Activated CD4-positive, alpha-beta memory T cell treated with anti-CD3 and anti-CD28 coated beads, Interleukin-2, amount 10 ng/mL, durations not matched to agents 7 days and 5 days (primary cell): ENCODE data around the gene VSX2. TPM values are rescaled to one million over a fixed set of nuclear protein-coding genes. Genes with fewer than 3 reads are reported as not detected.
A peak's percentile ranks its signal among the peaks of the same experiment; 100 is the strongest.

Experiments used
- CTCF ChIA-PET: fragments of 350-600 bp; sonication (Branson Sonifier 250); formaldehyde crosslinking; loops from one replicate; lab custom pipeline; 2021; ENCODE audit warnings: antibody characterized with exemption, inconsistent platforms; lab: Charles Lee
- POLR2A ChIA-PET: fragments of 350-600 bp; sonication (Branson Sonifier 250); formaldehyde crosslinking; loops from one replicate; lab custom pipeline; 2021; ENCODE audit warnings: antibody characterized with exemption; lab: Charles Lee
- DNase-seq: peaks from one replicate; pipeline ENCODE4 v3.0.0-alpha.2; 2020
- H3K27ac Mint-ChIP-seq: one replicate; pipeline ENCODE4 v1.8.0; 2021; ENCODE audit warnings: mild to moderate bottlenecking, mixed read lengths
- H3K27me3 Mint-ChIP-seq: one replicate; pipeline ENCODE4 v1.8.0; 2021; ENCODE audit warnings: mixed read lengths
- H3K36me3 Mint-ChIP-seq: one replicate; pipeline ENCODE4 v1.8.0; 2021; ENCODE audit warnings: low read depth, mixed read lengths
- H3K4me1 Mint-ChIP-seq: one replicate; pipeline ENCODE4 v1.8.0; 2021; ENCODE audit warnings: mixed read lengths
- H3K4me3 Mint-ChIP-seq: one replicate; pipeline ENCODE4 v1.8.0; 2021; ENCODE audit warnings: mild to moderate bottlenecking, mixed read lengths
- H3K9me3 Mint-ChIP-seq: one replicate; pipeline ENCODE4 v1.8.0; 2021; ENCODE audit warnings: mixed read lengths
- total RNA-seq, 2 experiments: library from RNA; stranded (reverse); gene quantifications; one replicate each; pipeline ENCODE4 v1.2.3, GENCODE V29; 2021

VSX2 gene
- total RNA-seq, 2 experiments from 2014 or later = not detected

- ChIA-PET POLR2A (no interaction called here), CTCF (no interaction called here)
- H3K36me3 Mint-ChIP-seq = no peaks in the 10 kb centered on the region
Observed at GRCh38 chr14:74255281-74255680, 16.0 kb downstream of the VSX2 start.

GRCh38 chr14:74257078-74257940, 18.1 kb downstream of the VSX2 start:
- DNase-seq = peak; percentile 64
- no peaks in the 10 kb centered on the region for H3K9me3 Mint-ChIP-seq
- CTCF ChIA-PET = interaction anchor here (0.5 to 1.4 kb wide), 9 partner anchors 11 to 184 kb away, joined by 3 to 8 read pairs (median 4); no protein-coding TSS in a partner anchor
- peaks cover 8% of the 10 kb centered on the region for H3K4me1 Mint-ChIP-seq
- POLR2A ChIA-PET = no interaction called here
- H3K27ac Mint-ChIP-seq = no peak overlapping the region
- H3K36me3 Mint-ChIP-seq = no peaks in the 10 kb centered on the region
- peak overlapping the region; percentile 71 for H3K4me3 Mint-ChIP-seq
- H3K27me3 Mint-ChIP-seq = peaks cover 19% of the 10 kb centered on the region

More at GRCh38 chr14:74255281-74255680, 16.0 kb downstream of the VSX2 start:
- no peaks in the 10 kb centered on the region for H3K9me3 Mint-ChIP-seq
- H3K4me3 Mint-ChIP-seq = no peak overlapping the region
- no peak overlapping the region for H3K27ac Mint-ChIP-seq
- H3K27me3 Mint-ChIP-seq = peaks cover 27% of the 10 kb centered on the region
- H3K4me1 Mint-ChIP-seq = peaks cover 14% of the 10 kb centered on the region
- no peak for DNase-seq

DNA sequence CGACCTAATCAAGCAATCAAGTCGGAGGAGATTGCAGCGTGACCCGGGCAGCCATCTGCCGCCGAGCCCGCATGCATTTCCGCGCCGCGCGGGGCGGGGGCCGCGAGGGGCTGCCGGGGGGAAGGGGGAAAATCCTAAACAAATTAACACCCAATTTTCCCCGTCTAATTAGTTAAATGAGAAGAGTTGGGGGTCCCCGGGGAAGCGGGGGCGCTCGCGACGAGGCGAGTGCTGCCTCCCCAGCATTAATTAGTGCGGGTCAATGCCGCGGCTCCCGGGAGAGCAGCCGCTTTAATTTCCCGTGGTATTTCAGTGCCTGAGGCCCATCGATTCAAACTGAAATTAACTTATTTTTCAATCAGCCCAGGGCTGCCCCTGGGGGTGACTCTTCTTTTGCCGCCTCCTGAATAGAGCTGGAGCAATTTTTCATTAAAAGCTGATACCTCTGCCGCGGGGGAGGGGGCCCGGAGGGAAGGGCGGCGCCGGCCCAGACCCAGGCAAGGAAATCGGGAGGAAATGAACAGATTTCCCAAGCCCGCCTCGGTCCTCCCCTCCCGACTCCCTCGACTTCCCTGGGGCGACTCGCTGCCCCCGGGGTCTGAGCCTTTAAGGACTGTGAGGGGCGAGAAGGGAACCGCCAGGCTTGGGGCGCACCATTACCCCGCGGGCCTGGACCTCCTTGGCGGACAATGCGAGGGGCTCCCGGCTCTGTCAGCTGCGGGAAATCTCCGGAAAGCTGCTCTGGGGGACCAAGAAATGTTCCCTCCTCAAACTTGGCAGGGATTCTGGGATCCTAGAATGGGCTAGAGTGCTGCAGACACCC, 18.9 kb downstream of the VSX2 start:
- DNase-seq = no peak
- Mint-ChIP-seq H3K4me1 (peaks cover 8% of the 10 kb centered on the region), H3K27me3 (peaks cover 18% of the 10 kb centered on the region), H3K36me3 (no peaks in the 10 kb centered on the region), H3K9me3 (no peaks in the 10 kb centered on the region), H3K27ac (no peak overlapping the region), H3K4me3 (peak overlapping the region; percentile 71)
- ChIA-PET CTCF (interaction anchor here (0.9 to 1.4 kb wide), 6 partner anchors 23 to 214 kb away, joined by 3 to 8 read pairs (median 4); no protein-coding TSS in a partner anchor), POLR2A (interaction anchor here (0.8 to 1.2 kb wide), 2 partner anchors 10 to 44 kb away, joined by 3 read pairs; no protein-coding TSS in a partner anchor)

- H3K4me3 Mint-ChIP-seq = no peak overlapping the region
- peaks cover 8% of the 10 kb centered on the region for H3K4me1 Mint-ChIP-seq
- ChIA-PET POLR2A (interaction anchor here (0.8 to 1.2 kb wide), 2 partner anchors 10 to 44 kb away, joined by 3 read pairs; no protein-coding TSS in a partner anchor), CTCF (interaction anchor here (0.9 to 1.2 kb wide), 4 partner anchors 23 to 214 kb away, joined by 3 to 4 read pairs (median 4); no protein-coding TSS in a partner anchor)
- H3K27ac Mint-ChIP-seq = no peak overlapping the region
- peaks cover 15% of the 10 kb centered on the region for H3K27me3 Mint-ChIP-seq
- no peak for DNase-seq
- no peaks in the 10 kb centered on the region for H3K36me3 Mint-ChIP-seq
- no peaks in the 10 kb centered on the region for H3K9me3 Mint-ChIP-seq
Observed at GRCh38 chr14:74258764-74259035, 19.5 kb downstream of the VSX2 start.

DNA sequence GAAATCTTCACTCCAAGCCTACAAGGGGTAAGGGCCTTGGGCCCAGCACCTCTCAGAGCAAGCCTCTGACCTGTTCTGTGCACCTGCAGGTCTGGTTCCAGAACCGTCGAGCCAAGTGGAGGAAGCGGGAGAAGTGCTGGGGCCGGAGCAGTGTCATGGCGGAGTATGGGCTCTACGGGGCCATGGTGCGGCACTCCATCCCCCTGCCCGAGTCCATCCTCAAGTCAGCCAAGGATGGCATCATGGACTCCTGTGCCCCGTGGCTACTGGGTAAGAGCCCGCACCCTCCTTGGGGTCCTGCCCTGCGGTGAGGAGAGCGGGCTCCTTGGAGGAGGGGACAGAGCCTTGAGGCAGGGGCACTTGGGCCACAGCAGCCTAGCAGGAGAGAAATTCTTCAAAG, 20.3 kb downstream of the VSX2 start:
- H3K9me3 Mint-ChIP-seq = no peaks in the 10 kb centered on the region
- no peak for DNase-seq
- H3K27ac Mint-ChIP-seq = no peak overlapping the region
- H3K27me3 Mint-ChIP-seq = peaks cover 15% of the 10 kb centered on the region
- ChIA-PET POLR2A (interaction anchor here (1.2 kb wide), 1 partner anchor 43 kb away, joined by 3 read pairs; no protein-coding TSS in a partner anchor), CTCF (interaction anchor here (1.1 kb wide), 1 partner anchor 22 kb away, joined by 4 read pairs; no protein-coding TSS in a partner anchor)
- H3K4me3 Mint-ChIP-seq = no peak overlapping the region
- no peaks in the 10 kb centered on the region for H3K36me3 Mint-ChIP-seq
- H3K4me1 Mint-ChIP-seq = peaks cover 8% of the 10 kb centered on the region

- H3K4me3 Mint-ChIP-seq = no peak overlapping the region
- H3K9me3 Mint-ChIP-seq = no peaks in the 10 kb centered on the region
- H3K27ac Mint-ChIP-seq = no peak overlapping the region
- peaks cover 15% of the 10 kb centered on the region for H3K27me3 Mint-ChIP-seq
- no peaks in the 10 kb centered on the region for H3K36me3 Mint-ChIP-seq
- no peak for DNase-seq
- peaks cover 8% of the 10 kb centered on the region for H3K4me1 Mint-ChIP-seq
- ChIA-PET CTCF (no interaction called here), POLR2A (no interaction called here)
Observed at GRCh38 chr14:74260525-74261233, 21.4 kb downstream of the VSX2 start.

- no peak for DNase-seq
- Mint-ChIP-seq H3K4me3 (no peak overlapping the region), H3K36me3 (no peaks in the 10 kb centered on the region), H3K27me3 (peaks cover 17% of the 10 kb centered on the region), H3K9me3 (no peaks in the 10 kb centered on the region), H3K27ac (no peak overlapping the region), H3K4me1 (peaks cover 8% of the 10 kb centered on the region)
- POLR2A ChIA-PET = no interaction called here
- CTCF ChIA-PET = no interaction called here
Observed at GRCh38 chr14:74261288-74261687, 22.0 kb downstream of the VSX2 start.

DNA sequence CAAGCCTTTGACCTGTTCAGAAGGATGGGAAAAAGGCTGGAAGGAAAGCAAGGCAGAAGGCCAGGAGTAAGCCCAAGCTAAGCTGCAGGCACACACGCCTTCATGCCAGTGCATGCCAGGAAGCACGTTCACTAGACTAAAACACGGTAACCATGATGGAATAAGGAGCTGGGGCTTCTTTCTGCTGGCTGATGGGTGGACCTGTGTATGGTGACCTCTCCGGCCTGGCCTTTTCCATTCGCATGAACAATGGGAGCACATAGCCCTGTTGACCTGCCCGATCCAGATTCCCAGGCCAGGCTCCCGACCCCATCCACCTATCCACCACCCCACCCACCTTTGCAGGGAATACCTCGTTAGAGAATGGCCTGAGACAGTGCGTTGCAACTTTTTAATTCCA, 22.8 kb downstream of the VSX2 start:
- H3K36me3 Mint-ChIP-seq = no peaks in the 10 kb centered on the region
- no peak overlapping the region for H3K27ac Mint-ChIP-seq
- POLR2A ChIA-PET = no interaction called here
- CTCF ChIA-PET = no interaction called here
- H3K4me1 Mint-ChIP-seq = peaks cover 2% of the 10 kb centered on the region
- H3K27me3 Mint-ChIP-seq = peaks cover 14% of the 10 kb centered on the region
- H3K4me3 Mint-ChIP-seq = no peak overlapping the region
- no peak for DNase-seq
- H3K9me3 Mint-ChIP-seq = no peaks in the 10 kb centered on the region

DNA sequence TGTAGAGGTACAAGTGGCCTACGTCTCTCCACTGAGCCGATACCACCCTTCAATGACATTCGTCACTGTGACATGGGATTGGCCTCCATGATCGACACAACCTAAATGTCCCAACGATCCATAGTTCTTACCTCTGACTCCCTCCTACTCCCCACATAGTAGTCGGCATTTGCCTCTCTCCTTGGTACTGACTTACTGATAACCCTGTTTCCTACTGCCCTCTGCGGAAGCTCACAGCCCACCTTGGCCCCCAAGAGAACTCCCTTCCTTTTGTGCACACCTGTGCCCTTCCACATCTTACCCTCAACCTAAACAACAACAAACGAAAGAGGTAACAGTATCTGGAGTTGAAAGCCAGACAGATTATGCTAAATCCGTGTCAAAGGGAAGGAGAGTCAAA, 23.9 kb downstream of the VSX2 start:
- DNase-seq = no peak
- ChIA-PET POLR2A (no interaction called here), CTCF (no interaction called here)
- no peak overlapping the region for H3K4me3 Mint-ChIP-seq
- no peaks in the 10 kb centered on the region for H3K9me3 Mint-ChIP-seq
- H3K4me1 Mint-ChIP-seq = no peaks in the 10 kb centered on the region
- no peak overlapping the region for H3K27ac Mint-ChIP-seq
- H3K27me3 Mint-ChIP-seq = peaks cover 12% of the 10 kb centered on the region
- H3K36me3 Mint-ChIP-seq = no peaks in the 10 kb centered on the region

- CTCF ChIA-PET = interaction anchor here (0.6 kb wide), 1 partner anchor 68 kb away, joined by 3 read pairs; no protein-coding TSS in a partner anchor
- POLR2A ChIA-PET = no interaction called here
- Mint-ChIP-seq H3K36me3 (no peaks in the 10 kb centered on the region), H3K27ac (no peak overlapping the region), H3K9me3 (no peaks in the 10 kb centered on the region), H3K4me1 (no peaks in the 10 kb centered on the region), H3K4me3 (no peak overlapping the region), H3K27me3 (peaks cover 13% of the 10 kb centered on the region)
- DNase-seq = no peak
Observed at GRCh38 chr14:74263921-74264320, 24.7 kb downstream of the VSX2 start.

- CTCF ChIA-PET = no interaction called here
- no peak overlapping the region for H3K4me3 Mint-ChIP-seq
Observed at GRCh38 chr14:74265301-74265965, 26.2 kb downstream of the VSX2 start.

GRCh38 chr14:74267588-74267987, 28.3 kb downstream of the VSX2 start:
- no peak overlapping the region for H3K4me3 Mint-ChIP-seq
- POLR2A ChIA-PET = no interaction called here
- H3K27me3 Mint-ChIP-seq = peaks cover 16% of the 10 kb centered on the region
- CTCF ChIA-PET = interaction anchor here (0.9 kb wide), 2 partner anchors 10 to 17 kb away, joined by 3 read pairs; no protein-coding TSS in a partner anchor
- no peaks in the 10 kb centered on the region for H3K9me3 Mint-ChIP-seq
- no peak overlapping the region for H3K27ac Mint-ChIP-seq
- no peak for DNase-seq
- no peaks in the 10 kb centered on the region for H3K4me1 Mint-ChIP-seq
- H3K36me3 Mint-ChIP-seq = no peaks in the 10 kb centered on the region

More at GRCh38 chr14:74265301-74265965, 26.2 kb downstream of the VSX2 start:
- Mint-ChIP-seq H3K27ac (no peak overlapping the region), H3K36me3 (no peaks in the 10 kb centered on the region), H3K4me1 (no peaks in the 10 kb centered on the region), H3K9me3 (no peaks in the 10 kb centered on the region), H3K27me3 (peaks cover 11% of the 10 kb centered on the region)
- POLR2A ChIA-PET = no interaction called here
- no peak for DNase-seq
